ENCODE measurements around the gene TMEM163. TPM values are rescaled to one million over a fixed set of nuclear protein-coding genes. Genes with fewer than 3 reads are reported as not detected.

The TMEM163 gene
- total and polyA plus RNA-seq, 2 donors (not counting 3 experiments of a cell fraction or from before 2014, with no cell fraction given): 1.0 to 2.8 TPM

DNA sequence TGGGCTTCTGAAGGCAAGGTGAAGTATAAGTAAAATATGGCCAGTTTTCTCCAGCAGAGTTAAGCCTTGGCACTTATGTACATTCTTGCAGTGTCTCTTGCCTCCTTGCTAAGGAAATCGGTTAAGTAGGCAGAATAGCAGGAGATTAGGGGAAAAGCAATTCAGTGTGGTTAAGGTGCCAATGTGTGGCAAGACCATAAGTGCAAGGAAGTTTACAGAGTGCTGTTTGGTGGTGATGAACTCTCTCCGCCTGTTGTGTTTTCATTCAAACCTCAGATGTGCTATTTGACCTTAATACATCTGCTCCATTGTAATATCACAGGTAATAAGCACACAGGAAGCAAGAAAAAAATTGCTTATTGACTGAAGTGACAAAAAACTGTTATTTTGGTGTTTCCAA is 308.8 kb downstream of the TMEM163 start:
- dilution Hi-C loops (cut with MboI; ENCODE audit: extremely low pct_ligation_motif_present, low sequenced_read_pairs): no loop called here
- Histone ChIP-seq H3K27ac (ENCODE audit: insufficient read depth, low read depth, low read length) (no peak overlapping the region), H3K79me2 (ENCODE audit: control insufficient read depth, insufficient read depth, low read length) (no peaks in the 10 kb centered on the region), H3K4me1 (ENCODE audit: control insufficient read depth, extremely low read depth, insufficient read depth, low read length) (peaks cover 54% of the 10 kb centered on the region), H3K9me3 (replicated peaks; ENCODE audit: control insufficient read depth, insufficient read depth, low read length) (no peaks in the 10 kb centered on the region), H3K4me2 (ENCODE audit: insufficient read depth, low read length) (peak overlapping the region; percentile 13), H3K4me3 (replicated peaks in 1 of 3; ENCODE audit: insufficient read depth in 1 of 3, low read depth in 1 of 3, low read length in 3 of 3) (no peak overlapping the region), H3K9me1 (replicated peaks; ENCODE audit: control insufficient read depth, extremely low read depth, insufficient read depth, low read length) (no peaks in the 10 kb centered on the region), H3K9ac (replicated peaks; ENCODE audit: extremely low read depth, insufficient read depth, low read length) (no peak overlapping the region), H4K20me1 (replicated peaks; ENCODE audit: control insufficient read depth, extremely low read depth, insufficient read depth, low read length) (no peaks in the 10 kb centered on the region), H2AFZ (ENCODE audit: low read depth, low read length) (no peak overlapping the region), H3K36me3 (ENCODE audit: control insufficient read depth in 2 of 2, extremely low read depth in 1 of 2, insufficient read depth in 2 of 2, low read length in 2 of 2) (peaks cover 0 to 2% of the 10 kb centered on the region in 2 experiments), H3K27me3 (ENCODE audit: control insufficient read depth in 2 of 2, insufficient read depth in 2 of 2, low read length in 2 of 2) (no peaks in the 10 kb centered on the region)
- no TSS peak for BruUV-seq (replicated peaks)
- POLR2A ChIA-PET: no interaction called here
- TF ChIP-seq POLR2A (IDR thresholded peaks at IDR 0.05; ENCODE audit: low read depth, low read length): no peak
- no peak for TF ChIP-seq MYC (IDR thresholded peaks at IDR 0.05; ENCODE audit: low read depth, low read length)
- TF ChIP-seq MAX (IDR thresholded peaks at IDR 0.05; ENCODE audit: insufficient read depth, insufficient read length): no peak
- no peak for TF ChIP-seq EZH2 (IDR thresholded peaks at IDR 0.05; ENCODE audit: borderline replicate concordance, low read depth, low read length, severe bottlenecking)
- no peak for TF ChIP-seq FOS (IDR thresholded peaks at IDR 0.05; ENCODE audit: borderline replicate concordance, insufficient read depth, low read length)
- TF ChIP-seq GATA2 (IDR thresholded peaks at IDR 0.05; ENCODE audit: insufficient read depth, insufficient read length, low read depth, low read length): no peak
- TF ChIP-seq, protein P1, sequence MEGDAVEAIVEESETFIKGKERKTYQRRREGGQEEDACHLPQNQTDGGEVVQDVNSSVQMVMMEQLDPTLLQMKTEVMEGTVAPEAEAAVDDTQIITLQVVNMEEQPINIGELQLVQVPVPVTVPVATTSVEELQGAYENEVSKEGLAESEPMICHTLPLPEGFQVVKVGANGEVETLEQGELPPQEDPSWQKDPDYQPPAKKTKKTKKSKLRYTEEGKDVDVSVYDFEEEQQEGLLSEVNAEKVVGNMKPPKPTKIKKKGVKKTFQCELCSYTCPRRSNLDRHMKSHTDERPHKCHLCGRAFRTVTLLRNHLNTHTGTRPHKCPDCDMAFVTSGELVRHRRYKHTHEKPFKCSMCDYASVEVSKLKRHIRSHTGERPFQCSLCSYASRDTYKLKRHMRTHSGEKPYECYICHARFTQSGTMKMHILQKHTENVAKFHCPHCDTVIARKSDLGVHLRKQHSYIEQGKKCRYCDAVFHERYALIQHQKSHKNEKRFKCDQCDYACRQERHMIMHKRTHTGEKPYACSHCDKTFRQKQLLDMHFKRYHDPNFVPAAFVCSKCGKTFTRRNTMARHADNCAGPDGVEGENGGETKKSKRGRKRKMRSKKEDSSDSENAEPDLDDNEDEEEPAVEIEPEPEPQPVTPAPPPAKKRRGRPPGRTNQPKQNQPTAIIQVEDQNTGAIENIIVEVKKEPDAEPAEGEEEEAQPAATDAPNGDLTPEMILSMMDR (IDR thresholded peaks at IDR 0.05; ENCODE audit: extremely low read depth in 1 of 2, insufficient read depth in 1 of 2, low read depth in 1 of 2, low read length in 2 of 2): no peak
- no peak for TF ChIP-seq JUN (IDR thresholded peaks at IDR 0.05; ENCODE audit: borderline replicate concordance, insufficient read depth, insufficient read length, low read depth)
- TF ChIP-seq POLR2AphosphoS5 (IDR thresholded peaks at IDR 0.05; ENCODE audit: insufficient read depth, low read depth, low read length): no peak
- CTCF ChIA-PET: interaction anchor here (1.8 to 6.7 kb wide), 11 partner anchors 10 to 525 kb away, joined by 5 to 204 read pairs (median 60); no protein-coding TSS in a partner anchor
- FAIRE-seq: peak; percentile 31
- intact Hi-C loops (cut with micrococcal nuclease): loop anchor here (5.0 kb wide), 3 partner anchors 183 to 508 kb away; no protein-coding TSS in a partner anchor
- DNase-seq (ENCODE audit: low read depth, low spot score): no peak
